PFSK-1 (cell line): Measurements from ENCODE around the gene CAMSAP2.
A peak's percentile ranks its signal among the peaks of the same experiment; 100 is the strongest.

ENCODE experiments used
- FOXP2 ChIP-seq: optimal IDR thresholded peaks from 2 replicates; pipeline ENCODE3; 2011; ENCODE audit warnings: borderline replicate concordance, control low read depth, inconsistent platforms; ENCODE audit not compliant: insufficient read depth; ENCODE audit errors: extremely low read length, extremely low read depth
- POLR2AphosphoS5 ChIP-seq: IDR thresholded peaks from 2 replicates; pipeline ENCODE4 v1.6.1; 2012; ENCODE audit warnings: low read depth, mild to moderate bottlenecking, control low read depth, low read length, moderate library complexity
- SIN3A ChIP-seq: IDR thresholded peaks from 2 replicates; pipeline ENCODE4 v1.6.1; 2012; ENCODE audit warnings: mild to moderate bottlenecking, low read length, moderate library complexity, borderline replicate concordance; ENCODE audit not compliant: insufficient read depth
- TAF1 ChIP-seq: IDR thresholded peaks from 2 replicates; pipeline ENCODE4 v1.6.1; 2012; ENCODE audit warnings: low read length, control low read depth, borderline replicate concordance; ENCODE audit not compliant: insufficient read depth
- TF ChIP-seq, protein P1 (sequence below), 2 experiments: IDR thresholded peaks; 2 replicates each; pipeline versions ENCODE4 v1.6.1 to v1.8.0; 2011 to 2012; ENCODE audit warnings: low read depth in 2 of 2, low read length in 2 of 2, control low read depth in 1 of 2, inconsistent platforms in 1 of 2, mild to moderate bottlenecking in 1 of 2, moderate library complexity in 1 of 2; ENCODE audit not compliant: insufficient read depth in 1 of 2

CAMSAP2 gene

DNA sequence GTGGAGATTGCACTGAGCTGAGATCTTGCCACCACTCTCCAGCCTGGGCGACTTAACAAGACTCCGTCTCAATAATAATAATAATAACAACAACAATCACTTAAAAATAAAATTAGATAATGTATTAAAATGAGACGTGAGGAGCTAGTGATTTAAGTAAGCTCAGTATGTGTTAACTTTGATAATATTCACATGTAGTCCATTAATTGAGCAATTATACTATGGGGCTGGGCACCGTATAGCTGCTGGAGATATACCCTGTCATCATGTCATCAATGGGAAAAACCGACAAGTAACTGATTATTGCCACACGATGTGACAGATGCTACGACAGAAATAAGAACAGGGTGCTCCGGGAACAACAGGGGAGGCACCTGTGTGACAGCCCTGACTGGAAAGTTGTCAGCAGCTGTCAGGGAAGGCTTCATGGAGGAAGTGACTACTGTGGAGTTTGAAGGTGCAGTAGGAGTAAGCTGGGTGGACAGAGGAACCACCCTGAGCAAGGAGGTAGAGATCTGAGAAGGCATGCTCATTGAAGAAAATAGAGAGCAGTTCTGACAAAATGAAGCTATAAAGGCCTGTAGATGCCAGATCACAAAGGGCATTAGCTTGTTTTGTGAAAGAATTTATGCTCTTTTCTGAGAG is 924 bp upstream of the CAMSAP2 start:
- TF ChIP-seq TAF1 (no peak), FOXP2 (no peak), POLR2AphosphoS5 (no peak), SIN3A (no peak)
- TF ChIP-seq, protein P1, sequence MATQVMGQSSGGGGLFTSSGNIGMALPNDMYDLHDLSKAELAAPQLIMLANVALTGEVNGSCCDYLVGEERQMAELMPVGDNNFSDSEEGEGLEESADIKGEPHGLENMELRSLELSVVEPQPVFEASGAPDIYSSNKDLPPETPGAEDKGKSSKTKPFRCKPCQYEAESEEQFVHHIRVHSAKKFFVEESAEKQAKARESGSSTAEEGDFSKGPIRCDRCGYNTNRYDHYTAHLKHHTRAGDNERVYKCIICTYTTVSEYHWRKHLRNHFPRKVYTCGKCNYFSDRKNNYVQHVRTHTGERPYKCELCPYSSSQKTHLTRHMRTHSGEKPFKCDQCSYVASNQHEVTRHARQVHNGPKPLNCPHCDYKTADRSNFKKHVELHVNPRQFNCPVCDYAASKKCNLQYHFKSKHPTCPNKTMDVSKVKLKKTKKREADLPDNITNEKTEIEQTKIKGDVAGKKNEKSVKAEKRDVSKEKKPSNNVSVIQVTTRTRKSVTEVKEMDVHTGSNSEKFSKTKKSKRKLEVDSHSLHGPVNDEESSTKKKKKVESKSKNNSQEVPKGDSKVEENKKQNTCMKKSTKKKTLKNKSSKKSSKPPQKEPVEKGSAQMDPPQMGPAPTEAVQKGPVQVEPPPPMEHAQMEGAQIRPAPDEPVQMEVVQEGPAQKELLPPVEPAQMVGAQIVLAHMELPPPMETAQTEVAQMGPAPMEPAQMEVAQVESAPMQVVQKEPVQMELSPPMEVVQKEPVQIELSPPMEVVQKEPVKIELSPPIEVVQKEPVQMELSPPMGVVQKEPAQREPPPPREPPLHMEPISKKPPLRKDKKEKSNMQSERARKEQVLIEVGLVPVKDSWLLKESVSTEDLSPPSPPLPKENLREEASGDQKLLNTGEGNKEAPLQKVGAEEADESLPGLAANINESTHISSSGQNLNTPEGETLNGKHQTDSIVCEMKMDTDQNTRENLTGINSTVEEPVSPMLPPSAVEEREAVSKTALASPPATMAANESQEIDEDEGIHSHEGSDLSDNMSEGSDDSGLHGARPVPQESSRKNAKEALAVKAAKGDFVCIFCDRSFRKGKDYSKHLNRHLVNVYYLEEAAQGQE (IDR thresholded peaks at IDR 0.05; ENCODE audit: insufficient read depth in 1 of 2, low read depth in 2 of 2, low read length in 2 of 2): no peak

GRCh38 chr1:200738949-200739651 is 407 bp downstream of the CAMSAP2 start:
- TF ChIP-seq POLR2AphosphoS5 (peak; percentile 88), TAF1 (peak; percentile 63; the same call in 1 of the 2 replicates), FOXP2 (peak; percentile 10), SIN3A (peak; percentile 39; the same call in 1 of the 2 replicates)
- TF ChIP-seq, protein P1 (IDR thresholded peaks at IDR 0.05; ENCODE audit: insufficient read depth in 1 of 2, low read depth in 2 of 2, low read length in 2 of 2): no peak

DNA sequence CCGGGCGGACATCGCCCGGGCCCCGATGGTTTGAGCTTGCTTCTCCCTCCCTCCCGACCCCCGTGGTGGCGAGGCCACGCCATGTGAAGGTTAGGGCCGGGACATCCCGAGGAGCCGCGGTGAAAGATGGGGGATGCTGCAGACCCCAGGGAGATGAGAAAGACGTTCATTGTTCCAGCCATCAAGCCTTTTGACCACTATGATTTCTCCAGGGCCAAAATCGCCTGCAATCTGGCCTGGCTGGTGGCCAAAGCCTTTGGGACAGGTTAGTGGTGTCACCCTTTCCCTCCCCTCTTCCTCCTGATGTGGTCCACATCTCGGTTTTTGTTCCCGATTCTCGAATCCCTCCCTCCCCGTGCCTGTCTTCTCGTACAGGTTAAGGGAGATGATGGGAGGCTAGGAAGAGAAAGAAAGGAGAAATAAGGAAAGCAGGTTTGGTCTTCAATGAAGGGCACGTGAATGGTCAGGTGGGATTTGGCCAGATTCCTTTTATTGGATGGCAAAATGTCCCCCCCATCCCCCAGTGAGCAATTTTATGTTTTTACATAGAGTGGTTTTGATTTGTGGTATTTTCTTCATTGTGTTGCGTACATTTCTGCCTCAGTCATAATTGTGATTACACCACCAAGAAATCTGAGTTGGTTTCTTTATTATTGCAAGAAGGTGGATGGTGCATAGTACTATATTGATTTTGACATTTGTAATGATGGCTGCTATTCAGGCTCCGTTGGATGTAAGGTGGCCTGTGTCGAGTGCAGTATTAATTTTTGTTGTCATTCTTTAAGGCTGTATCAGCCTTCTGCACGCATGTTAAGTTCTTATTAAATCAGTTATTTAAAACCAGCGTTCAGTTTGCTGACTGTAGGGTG is 1.2 kb downstream of the CAMSAP2 start:
- TF ChIP-seq, protein P1 (IDR thresholded peaks at IDR 0.05; ENCODE audit: insufficient read depth in 1 of 2, low read depth in 2 of 2, low read length in 2 of 2): no peak
- TF ChIP-seq SIN3A: no peak
- no peak for TF ChIP-seq TAF1
- TF ChIP-seq POLR2AphosphoS5: no peak
- TF ChIP-seq FOXP2: no peak

- no peak for TF ChIP-seq SIN3A
- TF ChIP-seq, protein P1 (IDR thresholded peaks at IDR 0.05; ENCODE audit: insufficient read depth in 1 of 2, low read depth in 2 of 2, low read length in 2 of 2): no peak
- TF ChIP-seq FOXP2: no peak
Observed at GRCh38 chr1:200740571-200741208, 2.0 kb downstream of the CAMSAP2 start.
